Mesenchymal stem cell (in vitro differentiated cells and primary cell): Measurements from ENCODE around the gene EXOC3L2.
A peak's percentile ranks its signal among the peaks of the same experiment; 100 is the strongest.

ENCODE experiments used
- DNase-seq: peaks from one replicate; pipeline ENCODE4 v3.0.0-alpha.2; 2013
- H2AFZ ChIP-seq: one replicate; pipeline ENCODE4 v1.6.1; 2013; ENCODE audit warnings: low read depth, mild to moderate bottlenecking, control low read depth, inconsistent platforms, low read length, moderate library complexity
- H2AK5ac ChIP-seq: 2 replicates; pipeline ENCODE4 v1.6.1; 2013; ENCODE audit warnings: low read length, moderate library complexity, mild to moderate bottlenecking, inconsistent platforms; ENCODE audit not compliant: severe bottlenecking
- H2BK120ac ChIP-seq: one replicate; pipeline ENCODE4 v1.6.1; 2013; ENCODE audit warnings: low read depth, mild to moderate bottlenecking, inconsistent platforms, low read length, moderate library complexity
- H2BK12ac ChIP-seq, 2 experiments: one replicate each; pipeline ENCODE4 v1.6.1; 2013; ENCODE audit warnings: inconsistent platforms in 2 of 2, low read length in 2 of 2, mild to moderate bottlenecking in 2 of 2, moderate library complexity in 2 of 2, control low read depth in 1 of 2
- H2BK15ac ChIP-seq: one replicate; pipeline ENCODE4 v1.6.1; 2013; ENCODE audit warnings: mild to moderate bottlenecking, low read depth, inconsistent platforms; ENCODE audit not compliant: poor library complexity, severe bottlenecking
- H2BK5ac ChIP-seq: 2 replicates; pipeline ENCODE4 v1.6.1; 2013; ENCODE audit warnings: low read depth, mild to moderate bottlenecking, low read length, control low read depth, inconsistent platforms; ENCODE audit not compliant: poor library complexity, severe bottlenecking
- H3K14ac ChIP-seq, 2 experiments: one replicate each; pipeline ENCODE4 v1.6.1; 2013; ENCODE audit warnings: inconsistent platforms in 2 of 2, low read length in 2 of 2, control low read depth in 1 of 2, mild to moderate bottlenecking in 1 of 2, moderate library complexity in 1 of 2
- H3K18ac ChIP-seq, 2 experiments: one replicate each; pipeline ENCODE4 v1.6.1; 2013; ENCODE audit warnings: inconsistent platforms in 2 of 2, low read length in 2 of 2, control low read depth in 1 of 2, low read depth in 1 of 2, mild to moderate bottlenecking in 1 of 2
- H3K23ac ChIP-seq, 2 experiments: one replicate each; pipeline ENCODE4 v1.6.1; 2013; ENCODE audit warnings: inconsistent platforms in 2 of 2, low read length in 2 of 2, mild to moderate bottlenecking in 2 of 2, moderate library complexity in 2 of 2, control low read depth in 1 of 2
- H3K27ac ChIP-seq: 2 replicates; pipeline ENCODE4 v1.5.1; 2013; ENCODE audit warnings: mild to moderate bottlenecking, moderate library complexity, low read length, control low read depth, inconsistent platforms; ENCODE audit not compliant: poor library complexity, severe bottlenecking
- H3K27me3 ChIP-seq, 2 experiments: 2 replicates each; pipeline versions ENCODE4 v1.6.1 to v1.7.0; 2013; ENCODE audit warnings: low read length in 2 of 2, mild to moderate bottlenecking in 2 of 2, moderate library complexity in 2 of 2, control low read depth in 1 of 2, inconsistent platforms in 1 of 2; ENCODE audit not compliant: control insufficient read depth in 1 of 2, insufficient read depth in 1 of 2
- H3K36me3 ChIP-seq, 2 experiments: 2 replicates each; pipeline versions ENCODE4 v1.6.1 to v1.7.0; 2013; ENCODE audit warnings: low read length in 2 of 2, control low read depth in 1 of 2, inconsistent platforms in 1 of 2, low read depth in 1 of 2, mild to moderate bottlenecking in 1 of 2; ENCODE audit not compliant: insufficient read depth in 2 of 2, control insufficient read depth in 1 of 2
- H3K4ac ChIP-seq, 2 experiments: one replicate each; pipeline ENCODE4 v1.6.1; 2013; ENCODE audit warnings: inconsistent platforms in 2 of 2, low read length in 2 of 2, mild to moderate bottlenecking in 2 of 2, moderate library complexity in 2 of 2, control low read depth in 1 of 2, low read depth in 1 of 2
- H3K4me1 ChIP-seq: 2 replicates; pipeline ENCODE4 v1.6.1; 2013; ENCODE audit warnings: low read depth, low read length, control low read depth; ENCODE audit not compliant: control insufficient read depth, insufficient read depth
- H3K4me2 ChIP-seq: 2 replicates; pipeline ENCODE4 v1.6.1; 2013; ENCODE audit warnings: low read length, mild to moderate bottlenecking, inconsistent platforms; ENCODE audit not compliant: poor library complexity, severe bottlenecking
- H3K4me3 ChIP-seq, 2 experiments: 2 replicates each; pipeline versions ENCODE4 v1.5.1 to v1.7.0; 2013; ENCODE audit warnings: low read length in 2 of 2, mild to moderate bottlenecking in 2 of 2, control low read depth in 1 of 2, low read depth in 1 of 2; ENCODE audit not compliant: insufficient read depth in 1 of 2
- H3K79me1 ChIP-seq: replicated peaks from 2 replicates; pipeline ENCODE4 v1.6.1; 2013; ENCODE audit warnings: mild to moderate bottlenecking, control low read depth, low read length, inconsistent platforms; ENCODE audit not compliant: poor library complexity, severe bottlenecking
- H3K9ac ChIP-seq: 2 replicates; pipeline ENCODE4 v1.7.0; 2013; ENCODE audit warnings: mild to moderate bottlenecking, low read length, moderate library complexity
- H3K9me3 ChIP-seq: 2 replicates; pipeline ENCODE4 v1.7.0; 2013; ENCODE audit warnings: mild to moderate bottlenecking, low read length; ENCODE audit not compliant: control insufficient read depth
- H4K8ac ChIP-seq: one replicate; pipeline ENCODE4 v1.6.1; 2013; ENCODE audit warnings: inconsistent platforms, mild to moderate bottlenecking, low read length, moderate library complexity
- H4K91ac ChIP-seq: one replicate; pipeline ENCODE4 v1.6.1; 2013; ENCODE audit warnings: mild to moderate bottlenecking, low read length, inconsistent platforms
- WGBS: methylation state at CpG from one replicate; pipeline ENCODE4 v1.1.7; 2013; ENCODE audit warnings: mixed read lengths; 5-methylcytosine and 5-hydroxymethylcytosine counted together

EXOC3L2 gene

GRCh38 chr19:45213031-45213430, 32.2 kb downstream of the EXOC3L2 start:
- H2AK5ac ChIP-seq: no peak overlapping the region

GRCh38 chr19:45211751-45212381, 33.3 kb downstream of the EXOC3L2 start:
- WGBS: 55% methylated on average over 11 of the region's 17 CpGs
- Histone ChIP-seq H3K14ac (peak overlapping the region in 1 of 2 experiments; percentile 64), H2BK15ac (peak overlapping the region; percentile 15)

More at GRCh38 chr19:45213031-45213430, 32.2 kb downstream of the EXOC3L2 start:
- WGBS: 81% methylated on average over 23 of the region's 23 CpGs
- Histone ChIP-seq H3K18ac (no peak overlapping the region), H2BK12ac (peak overlapping the region in 1 of 2 experiments; percentile 29), H3K27me3 (peaks cover 36 to 52% of the 10 kb centered on the region in 2 experiments), H3K79me1 (no peaks in the 10 kb centered on the region), H2BK15ac (no peak overlapping the region), H3K36me3 (peaks cover 0 to 4% of the 10 kb centered on the region in 2 experiments), H3K23ac (no peak overlapping the region), H3K14ac (no peak overlapping the region), H4K8ac (no peak overlapping the region), H2BK120ac (no peak overlapping the region), H4K91ac (peak overlapping the region; percentile 34), H3K4me2 (no peak overlapping the region), H3K27ac (no peak overlapping the region), H2AFZ (no peak overlapping the region), H3K9ac (no peak overlapping the region), H3K4me3 (no peak overlapping the region), H3K9me3 (no peaks in the 10 kb centered on the region), H3K4me1 (peaks cover 21% of the 10 kb centered on the region), H2BK5ac (no peak overlapping the region), H3K4ac (no peak overlapping the region)
- no peak for DNase-seq

DNA sequence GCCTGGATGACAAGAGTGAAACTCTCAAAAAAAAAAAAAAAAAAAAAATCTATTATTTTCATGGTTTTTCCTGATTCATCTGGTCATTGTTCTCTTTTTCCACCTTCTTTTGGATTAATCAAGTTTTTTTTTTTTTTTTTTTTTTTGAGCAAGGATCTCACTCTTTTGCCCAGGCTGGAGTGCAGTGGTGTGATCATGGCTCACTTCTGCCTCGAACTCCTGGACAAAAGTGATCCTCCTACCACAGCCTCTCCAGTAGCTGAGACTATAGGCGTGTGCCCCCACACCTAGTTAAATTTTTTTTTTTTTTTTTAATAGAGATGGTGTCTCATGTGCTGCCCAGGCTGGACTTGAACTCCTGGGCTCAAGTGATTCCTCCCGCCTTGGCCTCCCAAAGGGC, 38.9 kb downstream of the EXOC3L2 start:
- no peak for DNase-seq
- Histone ChIP-seq H2BK15ac (no peak overlapping the region), H4K8ac (no peak overlapping the region), H3K14ac (no peak overlapping the region), H2BK12ac (no peak overlapping the region), H4K91ac (no peak overlapping the region), H3K4me2 (no peak overlapping the region), H3K4me1 (no peaks in the 10 kb centered on the region), H3K9ac (no peak overlapping the region), H3K79me1 (no peaks in the 10 kb centered on the region), H3K36me3 (no peaks in the 10 kb centered on the region), H2BK5ac (no peak overlapping the region), H2AFZ (no peak overlapping the region), H2BK120ac (no peak overlapping the region), H3K27me3 (peaks cover 0 to 5% of the 10 kb centered on the region in 2 experiments), H3K18ac (no peak overlapping the region), H2AK5ac (no peak overlapping the region), H3K27ac (no peak overlapping the region), H3K4ac (no peak overlapping the region), H3K23ac (no peak overlapping the region), H3K4me3 (no peak overlapping the region), H3K9me3 (no peaks in the 10 kb centered on the region)
- WGBS: 83% methylated on average over 1 of the region's 3 CpGs

More at GRCh38 chr19:45211751-45212381, 33.3 kb downstream of the EXOC3L2 start:
- DNase-seq: peak; percentile 57
- no peak overlapping the region for H3K9ac ChIP-seq
- H3K4me2 ChIP-seq: no peak overlapping the region
- peak overlapping the region; percentile 35 for H4K8ac ChIP-seq
- H4K91ac ChIP-seq: peak overlapping the region; percentile 9
- no peak overlapping the region for H3K27ac ChIP-seq
- H2AK5ac ChIP-seq: no peak overlapping the region
- peak overlapping the region in 1 of 2 experiments; percentile 61 for H2BK12ac ChIP-seq
- no peaks in the 10 kb centered on the region for H3K9me3 ChIP-seq
- peaks cover 0 to 4% of the 10 kb centered on the region in 2 experiments for H3K36me3 ChIP-seq
- peak overlapping the region in 1 of 2 experiments; percentile 16 for H3K4ac ChIP-seq
- H3K79me1 ChIP-seq: no peaks in the 10 kb centered on the region
- no peak overlapping the region for H3K4me3 ChIP-seq
- H3K27me3 ChIP-seq: peaks cover 24 to 40% of the 10 kb centered on the region in 2 experiments
- H3K23ac ChIP-seq: no peak overlapping the region
- H3K4me1 ChIP-seq: peaks cover 15% of the 10 kb centered on the region
- no peak overlapping the region for H2BK5ac ChIP-seq
- peak overlapping the region in 1 of 2 experiments; percentile 77 for H3K18ac ChIP-seq
- H2BK120ac ChIP-seq: peak overlapping the region; percentile 49
- peak overlapping the region; percentile 49 for H2AFZ ChIP-seq

GRCh38 chr19:45205810-45206209, 39.4 kb downstream of the EXOC3L2 start:
- no peak for DNase-seq
- no peak overlapping the region for H4K91ac ChIP-seq
- no peak overlapping the region for H2BK12ac ChIP-seq
- H2AFZ ChIP-seq: no peak overlapping the region
- WGBS: 75% methylated on average over 10 of the region's 12 CpGs
- H3K23ac ChIP-seq: no peak overlapping the region
- peaks cover 0 to 2% of the 10 kb centered on the region in 2 experiments for H3K27me3 ChIP-seq
- no peak overlapping the region for H3K4ac ChIP-seq
- no peak overlapping the region for H2BK120ac ChIP-seq
- no peak overlapping the region for H3K18ac ChIP-seq
- no peak overlapping the region for H3K27ac ChIP-seq
- H2BK15ac ChIP-seq: no peak overlapping the region
- H2AK5ac ChIP-seq: no peak overlapping the region
- no peaks in the 10 kb centered on the region for H3K36me3 ChIP-seq
- no peaks in the 10 kb centered on the region for H3K79me1 ChIP-seq
- no peak overlapping the region for H3K9ac ChIP-seq
- H3K4me3 ChIP-seq: no peak overlapping the region
- H3K9me3 ChIP-seq: no peaks in the 10 kb centered on the region
- no peak overlapping the region for H4K8ac ChIP-seq
- no peak overlapping the region for H2BK5ac ChIP-seq
- no peaks in the 10 kb centered on the region for H3K4me1 ChIP-seq
- H3K14ac ChIP-seq: no peak overlapping the region
- no peak overlapping the region for H3K4me2 ChIP-seq
